HG02981 (cell line): ENCODE data around the gene UCP2.

ENCODE experiments used
- ATAC-seq: cut with Tn5 transposase; IDR thresholded peaks from one replicate; pipeline ENCODE4 v1.9.1; 2021; ENCODE audit warnings: mild to moderate bottlenecking, moderate library complexity; ENCODE audit not compliant: unreplicated experiment

The UCP2 gene

DNA sequence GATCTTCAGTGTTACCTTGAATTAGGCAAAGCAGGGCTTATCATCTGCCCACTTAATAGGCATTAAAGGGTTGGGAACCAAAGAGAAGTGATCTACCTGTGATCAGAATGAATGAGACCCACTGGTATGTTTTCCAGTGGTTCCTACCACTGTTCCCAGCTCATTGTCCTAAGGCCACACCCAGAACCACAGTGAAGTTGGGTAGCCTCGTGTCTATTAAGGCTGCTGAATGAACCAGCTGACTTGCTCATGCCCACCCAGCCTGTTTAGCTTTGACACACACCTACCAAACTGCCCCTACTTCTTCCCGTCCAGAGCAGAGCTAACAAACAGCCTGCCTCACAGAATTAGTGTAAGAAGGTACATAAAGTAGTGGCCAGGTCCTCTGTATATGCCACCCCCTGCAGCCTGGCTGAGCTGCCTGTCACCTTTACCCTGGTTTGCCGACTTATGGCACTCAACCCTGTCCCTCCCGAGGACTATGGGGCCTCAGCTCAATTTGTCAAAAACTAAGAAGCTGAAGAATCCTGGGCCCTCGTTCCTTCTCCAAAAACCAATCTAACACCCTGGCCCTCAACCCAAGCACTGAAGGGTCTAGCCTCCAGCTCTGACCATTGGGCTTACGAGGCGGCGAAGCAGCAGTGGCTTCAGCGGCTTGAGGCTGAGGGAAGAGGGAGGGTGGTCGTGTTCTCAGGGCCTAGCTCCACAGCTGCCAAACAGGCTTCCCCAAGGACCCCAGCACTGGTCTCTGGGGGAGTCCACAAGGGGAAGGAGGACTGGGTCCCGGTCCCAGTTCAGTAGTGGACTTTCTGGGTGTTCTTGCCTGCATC is 9.8 kb downstream of the UCP2 start:
- ATAC-seq = no peak

GRCh38 chr11:73972187-73972586 is 10.5 kb downstream of the UCP2 start:
- no peak for ATAC-seq

DNA sequence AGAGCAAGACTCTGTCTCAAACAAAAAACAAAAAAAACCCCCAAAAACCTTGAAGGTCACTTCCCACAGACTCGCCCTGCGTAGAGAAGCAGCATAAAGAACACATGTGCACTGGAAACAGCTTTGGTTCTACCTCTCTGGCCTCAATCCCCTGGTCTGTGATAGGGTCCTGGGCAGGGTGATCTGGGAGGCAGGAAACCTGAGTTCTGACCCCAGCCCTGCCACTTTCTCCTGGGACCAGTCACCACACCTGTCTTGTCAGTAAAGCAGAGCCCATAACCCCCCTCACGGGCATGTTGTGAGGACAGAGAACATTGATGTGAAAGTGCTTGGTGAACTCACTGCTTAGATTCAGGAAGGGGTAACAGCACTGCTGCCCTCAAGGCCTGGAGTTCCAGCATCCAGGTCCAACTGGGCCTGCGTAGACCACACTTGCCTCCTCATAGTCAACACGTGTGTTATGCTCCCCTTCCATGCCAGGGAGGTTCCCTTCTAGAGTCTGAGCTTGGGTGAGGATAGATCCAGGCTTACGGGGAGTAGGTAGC is 11.4 kb downstream of the UCP2 start:
- ATAC-seq = no peak

- no peak for ATAC-seq
Observed at GRCh38 chr11:73969991-73970800, 12.4 kb downstream of the UCP2 start.

GRCh38 chr11:73969091-73969490 is 13.6 kb downstream of the UCP2 start:
- no peak for ATAC-seq

- ATAC-seq = no peak
Observed at GRCh38 chr11:73968356-73968966, 14.2 kb downstream of the UCP2 start.

DNA sequence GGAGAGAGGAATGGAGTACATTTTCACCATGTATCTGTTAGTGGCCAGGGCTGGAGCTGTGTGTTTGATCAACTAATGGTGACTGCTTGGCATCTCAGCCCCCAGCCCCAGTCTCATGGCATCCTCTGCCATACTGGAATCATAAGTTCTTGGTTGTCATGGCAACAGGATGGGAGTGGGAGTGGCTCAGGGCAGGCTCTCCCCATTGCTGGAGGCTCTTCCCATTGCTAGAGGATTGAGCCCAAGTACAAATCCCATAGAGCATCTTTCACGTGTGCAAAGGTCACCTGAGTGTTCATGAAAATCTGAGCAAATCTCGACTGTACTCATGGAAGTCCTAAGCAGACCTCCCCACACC is 16.9 kb downstream of the UCP2 start:
- ATAC-seq = no peak

DNA sequence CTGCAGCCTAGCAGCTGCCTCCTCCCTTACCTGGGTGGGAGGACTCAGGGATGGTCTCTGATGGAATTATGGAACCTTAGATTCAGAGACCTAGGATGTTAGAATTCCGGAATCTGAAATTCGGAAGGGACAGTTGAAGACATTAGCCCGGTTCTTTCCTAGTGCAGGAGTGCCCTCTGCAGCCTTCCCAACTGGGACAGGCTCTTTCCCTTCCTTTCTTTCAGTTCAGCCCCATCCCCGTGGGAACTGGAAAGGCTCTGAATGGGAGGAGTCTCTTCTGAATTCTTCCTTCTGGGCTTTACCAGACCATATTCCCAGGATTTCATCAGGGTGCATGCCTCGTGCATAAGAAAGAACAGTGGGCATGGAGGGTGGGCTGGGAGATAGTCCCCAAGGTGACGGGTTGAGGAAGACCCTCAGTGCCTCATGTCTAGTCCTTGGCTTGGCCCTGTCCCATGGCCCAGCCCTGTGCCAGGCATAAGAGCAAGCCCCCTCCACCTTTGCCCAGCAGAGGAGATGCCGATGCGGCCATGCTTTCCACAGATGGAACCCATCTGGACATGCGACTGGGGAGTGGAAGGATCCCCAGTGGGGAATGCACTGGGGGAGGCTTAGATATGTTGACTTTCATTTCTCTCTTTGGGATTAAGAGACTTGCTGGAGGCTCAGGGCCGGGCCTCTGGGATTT is 17.4 kb downstream of the UCP2 start:
- no peak for ATAC-seq

GRCh38 chr11:73963861-73964260 is 18.8 kb downstream of the UCP2 start:
- ATAC-seq = no peak

DNA sequence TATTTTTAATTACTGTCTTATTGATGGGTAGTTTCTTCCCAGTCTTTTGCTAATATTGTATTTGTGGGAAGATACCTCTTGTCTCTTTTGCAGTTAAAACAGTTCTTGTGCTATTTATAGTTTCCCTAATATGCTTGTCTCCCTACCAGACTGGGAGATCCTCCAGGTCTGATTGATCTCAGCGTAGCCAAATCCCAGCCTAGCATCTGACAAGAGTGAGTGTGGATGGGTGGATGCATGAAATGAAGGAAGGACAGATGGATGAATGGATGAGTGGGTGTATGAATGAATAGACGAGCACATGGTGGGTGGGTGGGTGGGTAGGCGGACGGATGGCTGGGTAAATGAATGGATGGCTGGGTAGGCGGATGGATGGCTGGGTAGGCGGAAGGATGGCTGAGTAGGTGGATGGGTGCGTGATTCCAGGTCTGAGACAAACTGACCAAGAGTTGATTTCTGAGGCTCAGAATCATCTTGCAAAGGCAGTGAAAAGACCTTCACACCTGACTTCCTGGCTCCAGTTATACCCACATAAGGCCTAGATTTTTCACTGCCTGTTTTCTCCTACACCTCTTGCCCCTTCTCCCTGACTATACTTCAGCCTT is 20.4 kb downstream of the UCP2 start:
- ATAC-seq = no peak

DNA sequence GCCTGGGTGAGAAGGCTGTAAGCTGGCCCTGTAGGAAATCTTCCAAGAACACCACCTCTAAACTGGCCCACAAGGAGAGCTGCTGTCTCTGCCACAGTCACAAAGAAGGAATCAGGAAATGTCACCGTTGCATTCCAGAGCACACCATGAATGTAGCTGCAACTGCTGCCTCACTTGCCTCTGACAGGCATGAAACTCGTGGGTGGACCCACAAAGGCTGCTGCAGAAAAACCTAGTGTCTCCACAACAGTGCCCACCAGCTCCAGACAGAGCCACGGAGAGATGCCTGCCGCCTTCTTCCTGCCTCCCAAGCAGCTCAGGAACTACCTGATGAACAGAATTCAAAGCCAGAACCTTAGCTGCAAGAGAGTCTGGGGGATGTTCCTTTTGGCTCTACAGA is 21.3 kb downstream of the UCP2 start:
- no peak for ATAC-seq

DNA sequence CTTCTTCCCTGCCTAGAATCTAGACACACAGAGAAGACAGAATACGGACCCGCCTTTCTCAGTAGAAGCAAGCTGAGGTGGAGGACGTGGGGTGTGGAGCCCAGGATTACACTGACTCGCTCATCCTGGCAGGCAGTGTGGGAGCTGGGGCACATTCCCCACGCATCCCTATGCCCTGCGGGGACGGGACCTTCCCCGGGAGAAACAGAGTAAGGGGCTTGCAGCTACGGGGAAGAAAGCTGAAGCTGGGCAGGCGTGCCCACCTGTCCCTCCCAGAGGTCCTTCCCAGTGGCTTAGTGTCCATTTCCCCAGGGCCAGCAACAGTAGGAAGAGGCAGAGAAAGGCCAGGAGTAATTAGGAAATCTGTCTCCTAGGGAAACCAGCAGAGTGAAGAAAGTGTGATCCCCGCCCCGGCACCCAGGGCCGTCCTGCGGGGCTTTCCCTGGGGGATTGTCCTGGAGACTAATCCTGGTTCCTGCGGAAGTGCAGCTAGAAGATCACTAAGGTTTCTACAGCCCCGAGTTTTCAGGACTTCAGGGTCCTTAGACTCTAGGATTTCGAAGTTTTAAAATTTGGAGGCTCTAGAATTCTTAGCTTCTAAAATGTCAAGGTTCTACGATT is 24.0 kb downstream of the UCP2 start:
- ATAC-seq = no peak

DNA sequence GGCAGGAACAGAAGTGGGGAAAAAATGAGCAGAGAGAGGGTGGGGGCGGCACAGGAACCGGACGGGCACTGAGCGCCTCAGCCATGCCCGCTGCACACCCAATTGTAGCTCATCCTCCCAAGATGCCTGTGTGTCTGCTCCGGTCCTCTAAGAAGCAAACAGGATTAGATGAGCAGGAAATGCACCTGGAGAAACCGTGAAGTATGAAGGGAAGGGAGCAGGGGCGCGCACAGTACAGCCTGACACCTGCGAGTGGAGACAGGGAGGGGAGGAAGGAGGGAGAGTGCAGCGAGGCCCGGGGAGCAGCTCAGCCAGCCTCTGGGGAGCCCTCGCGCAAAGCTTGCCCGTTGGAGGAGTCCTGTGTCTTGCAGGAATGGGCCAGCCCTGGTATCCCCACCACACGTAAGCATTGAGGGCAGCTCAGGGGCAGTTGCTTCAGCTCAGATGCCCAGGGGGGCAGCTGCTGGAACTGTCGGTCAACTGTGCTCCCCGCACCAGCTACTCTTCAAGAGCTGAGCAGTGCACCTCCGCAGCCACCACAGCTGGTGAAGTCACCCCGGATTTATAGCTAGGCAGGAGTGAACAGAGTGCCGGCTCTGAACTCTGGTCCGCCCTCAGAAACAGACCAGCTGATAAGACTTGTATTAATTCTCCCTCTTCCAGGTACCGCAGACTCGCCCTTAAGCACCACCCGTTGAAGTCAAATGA is 24.8 kb downstream of the UCP2 start:
- no peak for ATAC-seq

- no peak for ATAC-seq
Observed at GRCh38 chr11:73956876-73957653, 25.6 kb downstream of the UCP2 start.

DNA sequence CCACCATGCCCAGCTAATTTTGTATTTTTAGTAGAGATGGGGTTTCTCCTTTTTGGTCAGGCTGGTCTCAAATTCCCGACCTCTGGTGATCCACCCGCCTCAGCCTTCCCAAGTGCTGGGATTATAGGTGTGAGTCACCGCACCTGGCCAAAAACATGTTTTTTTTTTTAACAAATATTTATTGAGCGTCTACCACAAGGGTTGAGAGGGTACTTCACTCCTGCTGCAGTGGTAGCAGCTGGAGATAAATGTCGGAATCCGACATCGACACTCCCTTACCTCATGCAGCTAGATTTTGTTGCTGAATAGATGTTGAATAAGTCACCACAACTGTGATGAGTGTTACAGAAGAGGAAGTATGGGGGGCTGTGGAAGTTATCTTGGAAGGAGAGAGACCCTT is 30.8 kb downstream of the UCP2 start:
- ATAC-seq = no peak

- peak; percentile 89 for ATAC-seq
Observed at GRCh38 chr11:73950869-73951710, 31.6 kb downstream of the UCP2 start, which contains the start of gene DNAJB13. Gene DNAJB13, plus strand, starts transcription at chr11:73951026. Its CDS starts 44 bp downstream, at chr11:73951070.

DNA sequence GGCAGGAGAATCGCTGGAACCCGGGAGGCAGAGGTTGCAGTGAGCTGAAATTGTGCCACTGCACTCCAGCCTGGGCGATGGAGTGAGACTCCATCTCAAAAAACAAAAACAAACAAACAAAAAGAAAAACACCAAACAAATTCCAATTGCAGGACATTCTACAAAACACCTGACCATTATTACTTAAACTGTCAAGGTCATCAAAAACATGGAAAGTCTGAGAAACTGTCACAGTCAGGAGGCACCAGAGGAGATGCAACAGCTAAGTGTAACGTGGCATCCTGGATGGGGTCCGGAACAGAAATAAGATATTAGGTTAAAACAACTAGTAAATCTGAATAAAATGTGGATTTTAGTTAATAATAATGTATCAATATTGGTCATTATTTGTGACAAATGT is 32.7 kb downstream of the UCP2 start:
- no peak for ATAC-seq

GRCh38 chr11:73949246-73949645 is 33.4 kb downstream of the UCP2 start:
- ATAC-seq = no peak
